ENCODE results near the gene ATP8A2.

The ATP8A2 gene

GRCh38 chr13:25446261-25446660 lies 74.5 kb downstream of the ATP8A2 start:
- Histone ChIP-seq H3K9me3 (ENCODE audit: control insufficient read depth, low read length) (no peaks in the 10 kb centered on the region), H3K27ac (no peak overlapping the region), H3K4me1 (no peaks in the 10 kb centered on the region), H3K9ac (no peak overlapping the region), H3K79me2 (no peaks in the 10 kb centered on the region), H3K4me3 (ENCODE audit: low read depth, low read length) (no peak overlapping the region), H3K27me3 (ENCODE audit: control insufficient read depth, insufficient read depth, low read length) (no peaks in the 10 kb centered on the region), H3K4me2 (ENCODE audit: low read length) (no peak overlapping the region), H2AFZ (no peak overlapping the region), H3K36me3 (ENCODE audit: control insufficient read depth, insufficient read depth, low read length) (no peaks in the 10 kb centered on the region)
- TF ChIP-seq CTCF (IDR thresholded peaks at IDR 0.05): no peak

- Histone ChIP-seq H3K4me1 (no peaks in the 10 kb centered on the region), H3K9ac (no peak overlapping the region), H3K36me3 (ENCODE audit: control insufficient read depth, insufficient read depth, low read length) (no peaks in the 10 kb centered on the region), H3K4me3 (ENCODE audit: low read depth, low read length) (no peak overlapping the region), H3K27me3 (ENCODE audit: control insufficient read depth, insufficient read depth, low read length) (no peaks in the 10 kb centered on the region), H3K27ac (no peak overlapping the region), H3K9me3 (ENCODE audit: control insufficient read depth, low read length) (no peaks in the 10 kb centered on the region), H2AFZ (no peak overlapping the region), H3K4me2 (ENCODE audit: low read length) (no peak overlapping the region), H3K79me2 (no peaks in the 10 kb centered on the region)
- TF ChIP-seq CTCF (IDR thresholded peaks at IDR 0.05): no peak
Measured at GRCh38 chr13:25447396-25447795, 75.6 kb downstream of the ATP8A2 start.

- H3K79me2 ChIP-seq: no peaks in the 10 kb centered on the region
- TF ChIP-seq CTCF (IDR thresholded peaks at IDR 0.05): no peak
Measured at GRCh38 chr13:25453850-25454365, 82.1 kb downstream of the ATP8A2 start.

GRCh38 chr13:25455146-25455545 lies 83.4 kb downstream of the ATP8A2 start:
- H2AFZ ChIP-seq: no peak overlapping the region
- H3K9ac ChIP-seq: no peak overlapping the region
- no peaks in the 10 kb centered on the region for H3K79me2 ChIP-seq
- H3K36me3 ChIP-seq (ENCODE audit: control insufficient read depth, insufficient read depth, low read length): no peaks in the 10 kb centered on the region
- H3K4me3 ChIP-seq (ENCODE audit: low read depth, low read length): no peak overlapping the region
- no peak for TF ChIP-seq CTCF (IDR thresholded peaks at IDR 0.05)
- H3K27ac ChIP-seq: no peak overlapping the region
- H3K4me2 ChIP-seq (ENCODE audit: low read length): no peak overlapping the region
- no peaks in the 10 kb centered on the region for H3K4me1 ChIP-seq
- H3K9me3 ChIP-seq (ENCODE audit: control insufficient read depth, low read length): no peaks in the 10 kb centered on the region
- no peaks in the 10 kb centered on the region for H3K27me3 ChIP-seq (ENCODE audit: control insufficient read depth, insufficient read depth, low read length)

More at GRCh38 chr13:25453850-25454365, 82.1 kb downstream of the ATP8A2 start:
- H3K4me3 ChIP-seq (ENCODE audit: low read depth, low read length): no peak overlapping the region
- H3K4me2 ChIP-seq (ENCODE audit: low read length): no peak overlapping the region
- H3K9ac ChIP-seq: no peak overlapping the region
- H3K27ac ChIP-seq: no peak overlapping the region
- no peaks in the 10 kb centered on the region for H3K9me3 ChIP-seq (ENCODE audit: control insufficient read depth, low read length)
- no peaks in the 10 kb centered on the region for H3K4me1 ChIP-seq
- H2AFZ ChIP-seq: no peak overlapping the region
- no peaks in the 10 kb centered on the region for H3K27me3 ChIP-seq (ENCODE audit: control insufficient read depth, insufficient read depth, low read length)
- H3K36me3 ChIP-seq (ENCODE audit: control insufficient read depth, insufficient read depth, low read length): no peaks in the 10 kb centered on the region

GRCh38 chr13:25457566-25457965 lies 85.8 kb downstream of the ATP8A2 start:
- Histone ChIP-seq H3K79me2 (no peaks in the 10 kb centered on the region), H3K27me3 (ENCODE audit: control insufficient read depth, insufficient read depth, low read length) (no peaks in the 10 kb centered on the region), H2AFZ (no peak overlapping the region), H3K4me3 (ENCODE audit: low read depth, low read length) (no peak overlapping the region), H3K4me2 (ENCODE audit: low read length) (no peak overlapping the region), H3K27ac (no peak overlapping the region), H3K4me1 (no peaks in the 10 kb centered on the region), H3K9me3 (ENCODE audit: control insufficient read depth, low read length) (no peaks in the 10 kb centered on the region), H3K36me3 (ENCODE audit: control insufficient read depth, insufficient read depth, low read length) (no peaks in the 10 kb centered on the region), H3K9ac (no peak overlapping the region)
- TF ChIP-seq CTCF (IDR thresholded peaks at IDR 0.05): no peak

Measured in parathyroid adenoma (tissue), 2 donors.